GM12875 (cell line): Measurements from ENCODE around the gene ZSWIM6.

Experiments
- H3K4me3 ChIP-seq: one replicate; pipeline ENCODE4 v1.5.1; 2011; ENCODE audit warnings: low read depth, low read length, control low read depth
- CTCF ChIP-seq: IDR thresholded peaks from 2 replicates; pipeline ENCODE4 v1.5.1; 2011; ENCODE audit warnings: low read depth, mild to moderate bottlenecking, control low read depth, inconsistent platforms, low read length, moderate library complexity, borderline replicate concordance; ENCODE audit not compliant: insufficient read depth

Gene ZSWIM6

GRCh38 chr5:61425918-61426317 lies 93.9 kb downstream of the ZSWIM6 start:
- no peak for TF ChIP-seq CTCF
- no peak overlapping the region for H3K4me3 ChIP-seq

GRCh38 chr5:61429906-61430305 lies 97.8 kb downstream of the ZSWIM6 start:
- H3K4me3 ChIP-seq, result no peak overlapping the region
- no peak for TF ChIP-seq CTCF

GRCh38 chr5:61431923-61432620 lies 100.0 kb downstream of the ZSWIM6 start:
- no peak for TF ChIP-seq CTCF
- no peak overlapping the region for H3K4me3 ChIP-seq

GRCh38 chr5:61435368-61435767 lies 103.3 kb downstream of the ZSWIM6 start:
- no peak for TF ChIP-seq CTCF

GRCh38 chr5:61438298-61438970 lies 106.4 kb downstream of the ZSWIM6 start:
- H3K4me3 ChIP-seq, result no peak overlapping the region
- no peak for TF ChIP-seq CTCF

More at GRCh38 chr5:61435368-61435767, 103.3 kb downstream of the ZSWIM6 start:
- H3K4me3 ChIP-seq, result no peak overlapping the region

- no peak overlapping the region for H3K4me3 ChIP-seq
- TF ChIP-seq CTCF, result no peak
These were observed 108.0 kb downstream of the ZSWIM6 start for GRCh38 chr5:61440086-61440485.

GRCh38 chr5:61440596-61440995 lies 108.5 kb downstream of the ZSWIM6 start:
- no peak for TF ChIP-seq CTCF
- no peak overlapping the region for H3K4me3 ChIP-seq
